H9 (cell line): ENCODE results near the gene ARHGEF17. TPM values are rescaled to one million over a fixed set of nuclear protein-coding genes. Genes with fewer than 3 reads are reported as not detected.

Source experiments
- DNase-seq: peaks from one replicate; pipeline ENCODE4 v3.0.0-alpha.2; 2017
- H2AFZ ChIP-seq: one replicate; pipeline ENCODE4 v1.6.1; 2013; ENCODE audit warnings: mild to moderate bottlenecking, low read length, control low read depth, moderate library complexity
- H2AK5ac ChIP-seq: 2 replicates; pipeline ENCODE4 v1.6.1; 2013; ENCODE audit warnings: low read length, control low read depth, mixed read lengths; ENCODE audit not compliant: insufficient read length
- H2BK120ac ChIP-seq: one replicate; pipeline ENCODE4 v1.6.1; 2013; ENCODE audit warnings: low read depth, mild to moderate bottlenecking, low read length, control low read depth, inconsistent platforms; ENCODE audit not compliant: poor library complexity, severe bottlenecking
- H2BK12ac ChIP-seq: 2 replicates; pipeline ENCODE4 v1.6.1; 2013; ENCODE audit warnings: low read length, control low read depth, mixed read lengths, low read depth; ENCODE audit not compliant: insufficient read length
- H2BK15ac ChIP-seq: 2 replicates; pipeline ENCODE4 v1.6.1; 2013; ENCODE audit warnings: low read depth, low read length, control low read depth
- H2BK20ac ChIP-seq: one replicate; pipeline ENCODE4 v1.6.1; 2013; ENCODE audit warnings: low read depth, mild to moderate bottlenecking, low read length, control low read depth, inconsistent platforms; ENCODE audit not compliant: poor library complexity, severe bottlenecking
- H2BK5ac ChIP-seq: 2 replicates; pipeline ENCODE4 v1.6.1; 2013; ENCODE audit warnings: low read length, control low read depth, mixed read lengths; ENCODE audit not compliant: insufficient read length
- H3K14ac ChIP-seq: 2 replicates; pipeline ENCODE4 v1.6.1; 2013; ENCODE audit warnings: low read length, control low read depth; ENCODE audit not compliant: insufficient read depth
- H3K18ac ChIP-seq: 2 replicates; pipeline ENCODE4 v1.6.1; 2013; ENCODE audit warnings: low read depth, mild to moderate bottlenecking, mixed read lengths, low read length, control low read depth; ENCODE audit not compliant: insufficient read length
- H3K23ac ChIP-seq: 2 replicates; pipeline ENCODE4 v1.6.1; 2013; ENCODE audit warnings: low read length, control low read depth, mixed read lengths, low read depth; ENCODE audit not compliant: insufficient read length
- H3K23me2 ChIP-seq: 2 replicates; pipeline ENCODE4 v1.6.1; 2013; ENCODE audit warnings: low read depth, mild to moderate bottlenecking, mixed read lengths, low read length, control low read depth; ENCODE audit not compliant: insufficient read length, poor library complexity, severe bottlenecking
- H3K27ac ChIP-seq: 2 replicates; pipeline ENCODE4 v1.5.1; 2013; ENCODE audit warnings: low read length, control low read depth, mixed read lengths, low read depth; ENCODE audit not compliant: insufficient read length
- H3K27me3 ChIP-seq: 2 replicates; pipeline ENCODE4 v1.6.1; 2013; ENCODE audit warnings: low read length, control low read depth, inconsistent platforms; ENCODE audit not compliant: insufficient read depth
- H3K4ac ChIP-seq: 2 replicates; pipeline ENCODE4 v1.6.1; 2013; ENCODE audit warnings: low read depth, mild to moderate bottlenecking, control low read depth, inconsistent platforms, low read length, moderate library complexity
- H3K4me1 ChIP-seq: 2 replicates; pipeline ENCODE4 v1.6.1; 2013; ENCODE audit warnings: low read length, control low read depth, inconsistent platforms; ENCODE audit not compliant: insufficient read depth
- H3K4me2 ChIP-seq: 2 replicates; pipeline ENCODE4 v1.6.1; 2013; ENCODE audit warnings: low read length, control low read depth, mixed read lengths; ENCODE audit not compliant: insufficient read length, insufficient read depth
- H3K56ac ChIP-seq: 2 replicates; pipeline ENCODE4 v1.6.1; 2013; ENCODE audit warnings: low read depth, mild to moderate bottlenecking, mixed read lengths, low read length, control low read depth; ENCODE audit not compliant: insufficient read length
- H3K79me1 ChIP-seq: 2 replicates; pipeline ENCODE4 v1.6.1; 2013; ENCODE audit warnings: low read depth, mild to moderate bottlenecking, moderate library complexity, low read length, control low read depth, inconsistent platforms; ENCODE audit not compliant: insufficient read depth, poor library complexity, severe bottlenecking
- H3K79me2 ChIP-seq: 2 replicates; pipeline ENCODE4 v1.6.1; 2013; ENCODE audit warnings: low read length, control low read depth, inconsistent platforms; ENCODE audit not compliant: insufficient read depth
- H3K9ac ChIP-seq: 2 replicates; pipeline ENCODE4 v1.6.1; 2013; ENCODE audit warnings: low read length, control low read depth, mixed read lengths; ENCODE audit not compliant: insufficient read length; ENCODE audit errors: extremely low read depth
- H3K9me3 ChIP-seq: one replicate; pipeline ENCODE4 v1.6.1; 2013; ENCODE audit warnings: low read depth, low read length, inconsistent platforms; ENCODE audit not compliant: control insufficient read depth
- H3T11ph ChIP-seq: one replicate; pipeline ENCODE4 v1.6.1; 2013; ENCODE audit warnings: mild to moderate bottlenecking, low read length, control low read depth, inconsistent platforms
- H4K20me1 ChIP-seq: one replicate; pipeline ENCODE4 v1.6.1; 2013; ENCODE audit not compliant: control insufficient read depth, insufficient read length, insufficient read depth
- H4K5ac ChIP-seq: 2 replicates; pipeline ENCODE4 v1.6.1; 2013; ENCODE audit warnings: low read depth, mild to moderate bottlenecking, mixed read lengths, low read length, control low read depth; ENCODE audit not compliant: insufficient read length
- H4K8ac ChIP-seq: replicated peaks from 2 replicates; pipeline ENCODE4 v1.6.1; 2013; ENCODE audit warnings: low read length, control low read depth, mixed read lengths, low read depth; ENCODE audit not compliant: insufficient read length
- H4K91ac ChIP-seq: 2 replicates; pipeline ENCODE4 v1.6.1; 2013; ENCODE audit warnings: low read depth, mild to moderate bottlenecking, moderate library complexity, mixed read lengths, low read length, control low read depth; ENCODE audit not compliant: insufficient read length
- H3K27ac Mint-ChIP-seq, 3 experiments: 2 replicates in 2 of 3; 3 replicates in 1 of 3; pipeline ENCODE4 v1.8.0; 2020 to 2021; ENCODE audit warnings: mixed read lengths in 3 of 3, mild to moderate bottlenecking in 1 of 3, moderate library complexity in 1 of 3
- H3K27me3 Mint-ChIP-seq: 2 replicates; pipeline ENCODE4 v1.8.0; 2021; ENCODE audit warnings: low read depth, mild to moderate bottlenecking, moderate library complexity, mixed read lengths
- H3K36me3 Mint-ChIP-seq, 3 experiments: 2 replicates in 2 of 3; 3 replicates in 1 of 3; pipeline ENCODE4 v1.8.0; 2020 to 2021; ENCODE audit warnings: low read depth in 3 of 3, mixed read lengths in 3 of 3; ENCODE audit not compliant: insufficient read depth in 1 of 3
- H3K4me1 Mint-ChIP-seq, 2 experiments: 2 replicates each; pipeline ENCODE4 v1.8.0; 2020; ENCODE audit warnings: mixed read lengths in 2 of 2
- H3K4me3 Mint-ChIP-seq, 2 experiments: 2 replicates in 1 of 2; 3 replicates in 1 of 2; pipeline ENCODE4 v1.8.0; 2020 to 2021; ENCODE audit warnings: mild to moderate bottlenecking in 2 of 2, mixed read lengths in 2 of 2, moderate library complexity in 1 of 2
- H3K9me3 Mint-ChIP-seq, 2 experiments: 2 replicates in 1 of 2; 3 replicates in 1 of 2; pipeline ENCODE4 v1.8.0; 2020; ENCODE audit warnings: mild to moderate bottlenecking in 2 of 2, mixed read lengths in 2 of 2, moderate library complexity in 1 of 2
- CTCF ChIP-seq: fragments of 200-600 bp; sonication (generic); conservative IDR thresholded peaks from 3 replicates; pipeline ENCODE4 v1.8.0; 2021; ENCODE audit warnings: antibody characterized with exemption, mild to moderate bottlenecking
- WGBS: extraction: QIAGEN DNeasy Blood & Tissue Kit; methylation state at CpG from one replicate; pipeline ENCODE4 v1.1.7; 2013; ENCODE audit warnings: missing lambda C conversion rate, low lambda C conversion rate, mixed read lengths; ENCODE audit not compliant: insufficient read length; ENCODE audit errors: extremely low coverage; 5-methylcytosine and 5-hydroxymethylcytosine counted together
- total RNA-seq: library from RNA; stranded (reverse); gene quantifications from 2 replicates; pipeline ENCODE4 v1.2.1, GENCODE V29; 2021

ARHGEF17 gene
- total RNA-seq, 1 experiment from 2014 or later, result 7.4 TPM

GRCh38 chr11:73347067-73347466 is 39.0 kb downstream of the ARHGEF17 start:
- H3K79me1 ChIP-seq, result no peaks in the 10 kb centered on the region
- no peak overlapping the region for H3K56ac ChIP-seq
- no peaks in the 10 kb centered on the region for H3K9me3 ChIP-seq
- Mint-ChIP-seq H3K27ac (no peak overlapping the region), H3K9me3 (no peaks in the 10 kb centered on the region), H3K4me1 (peaks cover 18 to 21% of the 10 kb centered on the region in 2 experiments), H3K4me3 (no peak overlapping the region; a peak in 1 of 5 replicates), H3K27me3 (peaks cover 32% of the 10 kb centered on the region), H3K36me3 (peaks cover 0 to 4% (median 3%) of the 10 kb centered on the region in 3 experiments; a peak in 3 of 7 replicates)
- H4K20me1 ChIP-seq, result no peaks in the 10 kb centered on the region
- no peak overlapping the region for H3K4me2 ChIP-seq
- no peak overlapping the region for H4K91ac ChIP-seq
- no peak overlapping the region for H3K27ac ChIP-seq
- H3K23ac ChIP-seq, result no peak overlapping the region
- H3K79me2 ChIP-seq, result no peaks in the 10 kb centered on the region
- H2BK12ac ChIP-seq, result no peak overlapping the region
- no peak overlapping the region for H4K8ac ChIP-seq
- no peak overlapping the region for H4K5ac ChIP-seq
- H2BK5ac ChIP-seq, result no peak overlapping the region
- peaks cover 5% of the 10 kb centered on the region; the same call in 1 of the 2 replicates for H3K27me3 ChIP-seq
- no peak overlapping the region for H2AK5ac ChIP-seq
- H3K23me2 ChIP-seq, result peaks cover 3% of the 10 kb centered on the region
- no peak for TF ChIP-seq CTCF
- no peaks in the 10 kb centered on the region for H3K4me1 ChIP-seq
- no peak overlapping the region for H2AFZ ChIP-seq
- no peak overlapping the region for H3K4ac ChIP-seq
- H3K9ac ChIP-seq, result no peak overlapping the region
- no peak overlapping the region for H2BK120ac ChIP-seq
- no peak overlapping the region for H2BK20ac ChIP-seq
- no peak overlapping the region for H3K14ac ChIP-seq
- no peak overlapping the region for H2BK15ac ChIP-seq
- no peak overlapping the region for H3T11ph ChIP-seq
- no peak for DNase-seq
- no CpG with 5 or more reads among the region's 12 CpGs for WGBS
- H3K18ac ChIP-seq, result no peak overlapping the region
